NCI-H748 treated with DMSO at 0.1 percent for 48 hours (cell line): Measurements from ENCODE around the gene BRD2.

Experiments
- DNase-seq: peaks from one replicate; lab custom pipeline; 2025; lab: John Stamatoyannopoulos, UW

BRD2 gene

GRCh38 chr6:32949113-32949512, 19.3 kb upstream of the BRD2 start:
- DNase-seq = no peak

GRCh38 chr6:32950010-32950409, 18.4 kb upstream of the BRD2 start:
- no peak for DNase-seq

GRCh38 chr6:32950449-32950848, 17.9 kb upstream of the BRD2 start:
- DNase-seq = no peak

GRCh38 chr6:32952817-32953739, 15.3 kb upstream of the BRD2 start, which contains the start of gene HLA-DMA:
TSS of gene HLA-DMA (minus strand) at chr6:32953097. CDS start at chr6:32953036, 61 bp downstream.
- no peak for DNase-seq

- DNase-seq = no peak
Observed at GRCh38 chr6:32953775-32954174, 14.6 kb upstream of the BRD2 start.

GRCh38 chr6:32954267-32954666, 14.1 kb upstream of the BRD2 start:
- DNase-seq = no peak

- DNase-seq = no peak
Observed at GRCh38 chr6:32954986-32955802, 13.2 kb upstream of the BRD2 start.

- DNase-seq = no peak
Observed at GRCh38 chr6:32956176-32956575, 12.2 kb upstream of the BRD2 start.

- no peak for DNase-seq
Observed at GRCh38 chr6:32960563-32960962, 7.8 kb upstream of the BRD2 start.

GRCh38 chr6:32962213-32962826, 6.1 kb upstream of the BRD2 start:
- no peak for DNase-seq

GRCh38 chr6:32963866-32964265, 4.5 kb upstream of the BRD2 start:
- DNase-seq = no peak

- DNase-seq = no peak
Observed at GRCh38 chr6:32964776-32965175, 3.6 kb upstream of the BRD2 start.

- peak; percentile 55 for DNase-seq
Observed at GRCh38 chr6:32967151-32968091, 973 bp upstream of the BRD2 start.

GRCh38 chr6:32968867-32969684, 682 bp downstream of the BRD2 start:
- peak; percentile 67 for DNase-seq

GRCh38 chr6:32969685-32970412, 1.5 kb downstream of the BRD2 start:
- peak; percentile 77 for DNase-seq

GRCh38 chr6:32970413-32971241, 2.2 kb downstream of the BRD2 start:
- peak; percentile 67 for DNase-seq

GRCh38 chr6:32971242-32971580, 2.8 kb downstream of the BRD2 start:
- DNase-seq = no peak

- DNase-seq = peak; percentile 100
Observed at GRCh38 chr6:32971581-32972352, 3.4 kb downstream of the BRD2 start.
